IMR-90 (cell line): ENCODE measurements around the gene ZNF341. TPM values are rescaled to one million over a fixed set of nuclear protein-coding genes. Genes with fewer than 3 reads are reported as not detected.

Experiments
- ATAC-seq: fragments of 200-7000 bp; cut with Tn5 transposase; 2 replicates; pipeline ENCODE4 v1.9.1; 2020; ENCODE audit warnings: low read depth, mild to moderate bottlenecking, moderate library complexity
- BruUV-seq: library from RNA; stranded (reverse); fragments of 400-500 nt; replicated peaks from 2 replicates; lab custom pipeline; 2021; lab: Mats Ljungman, UMichigan
- CTCF ChIA-PET: fragments of 300-600 bp; formaldehyde crosslinking; extraction: SDS; loops from one replicate; lab custom pipeline; 2021; ENCODE audit warnings: antibody characterized with exemption; lab: Yijun Ruan, JAX
- POLR2A ChIA-PET: fragments of 300-600 bp; sonication (Branson Sonifier 250); formaldehyde crosslinking; loops from one replicate; lab custom pipeline; 2022; ENCODE audit warnings: antibody characterized with exemption; ENCODE audit not compliant: unreplicated experiment; lab: Charles Lee
- DNase-seq: peaks from one replicate; pipeline ENCODE4 v3.0.0; 2013
- H2AFZ ChIP-seq: replicated peaks from 2 replicates; pipeline ENCODE3; 2013; ENCODE audit warnings: low read length, mild to moderate bottlenecking; ENCODE audit not compliant: poor library complexity
- H2AK5ac ChIP-seq: 2 replicates; pipeline ENCODE4 v1.6.1; 2013; ENCODE audit warnings: low read depth, low read length, inconsistent platforms
- H2AK9ac ChIP-seq: replicated peaks from 2 replicates; pipeline ENCODE3; 2013; ENCODE audit warnings: mild to moderate bottlenecking, low read depth, low read length, moderate library complexity; ENCODE audit not compliant: poor library complexity
- H2BK120ac ChIP-seq: 2 replicates; pipeline ENCODE4 v1.6.1; 2013; ENCODE audit warnings: low read depth, low read length, inconsistent platforms
- H2BK15ac ChIP-seq: 3 replicates; pipeline ENCODE4 v1.6.1; 2013; ENCODE audit warnings: low read depth, low read length, inconsistent platforms
- H2BK20ac ChIP-seq: 2 replicates; pipeline ENCODE4 v1.6.1; 2013; ENCODE audit warnings: low read depth, mild to moderate bottlenecking, inconsistent platforms, low read length, moderate library complexity
- H2BK5ac ChIP-seq: 2 replicates; pipeline ENCODE4 v1.6.1; 2013; ENCODE audit warnings: mild to moderate bottlenecking, low read depth, low read length, inconsistent platforms; ENCODE audit not compliant: poor library complexity, severe bottlenecking
- H3K14ac ChIP-seq: replicated peaks from 2 replicates; pipeline ENCODE4 v1.6.1; 2013; ENCODE audit warnings: low read depth, low read length, inconsistent platforms
- H3K18ac ChIP-seq: 2 replicates; pipeline ENCODE4 v1.6.1; 2013; ENCODE audit warnings: low read depth, low read length, control low read depth
- H3K23ac ChIP-seq: 2 replicates; pipeline ENCODE4 v1.6.1; 2013; ENCODE audit warnings: low read depth, low read length, inconsistent platforms
- H3K27ac ChIP-seq: 2 replicates; pipeline ENCODE4 v1.5.1; 2013; ENCODE audit warnings: mild to moderate bottlenecking, control low read depth, low read length; ENCODE audit not compliant: insufficient read depth
- H3K27me3 ChIP-seq: 2 replicates; pipeline ENCODE4 v1.6.1; 2013; ENCODE audit warnings: low read length; ENCODE audit not compliant: control insufficient read depth, insufficient read depth
- H3K36me3 ChIP-seq: 2 replicates; pipeline ENCODE4 v1.6.1; 2013; ENCODE audit warnings: low read length, mixed read lengths; ENCODE audit not compliant: control insufficient read depth, insufficient read depth
- H3K4ac ChIP-seq: 2 replicates; pipeline ENCODE4 v1.6.1; 2013; ENCODE audit warnings: low read depth, low read length, inconsistent platforms
- H3K4me1 ChIP-seq: 2 replicates; pipeline ENCODE4 v1.6.1; 2013; ENCODE audit warnings: low read length, mixed read lengths; ENCODE audit not compliant: control insufficient read depth, insufficient read depth
- H3K4me2 ChIP-seq: 2 replicates; pipeline ENCODE4 v1.6.1; 2013; ENCODE audit warnings: low read depth, mild to moderate bottlenecking, control low read depth, low read length, moderate library complexity
- H3K4me3 ChIP-seq: 2 replicates; pipeline ENCODE4 v1.5.1; 2013; ENCODE audit warnings: low read depth, mild to moderate bottlenecking, control low read depth, low read length, moderate library complexity; ENCODE audit not compliant: insufficient read depth
- H3K56ac ChIP-seq: 2 replicates; pipeline ENCODE4 v1.6.1; 2013; ENCODE audit warnings: low read length, inconsistent platforms; ENCODE audit not compliant: insufficient read depth; ENCODE audit errors: extremely low read depth
- H3K79me1 ChIP-seq, 2 experiments: 2 replicates each; pipeline ENCODE4 v1.6.1; 2013; ENCODE audit warnings: low read length in 2 of 2, inconsistent platforms in 1 of 2, low read depth in 1 of 2
- H3K9ac ChIP-seq: 2 replicates; pipeline ENCODE4 v1.6.1; 2013; ENCODE audit warnings: low read depth, low read length, control low read depth
- H3K9me1 ChIP-seq: 2 replicates; pipeline ENCODE4 v1.6.1; 2013; ENCODE audit warnings: low read length, inconsistent platforms; ENCODE audit not compliant: insufficient read depth
- H3K9me3 ChIP-seq: 2 replicates; pipeline ENCODE4 v1.6.1; 2013; ENCODE audit warnings: low read length; ENCODE audit not compliant: control insufficient read depth, insufficient read depth
- H4K20me1 ChIP-seq: 2 replicates; pipeline ENCODE4 v1.6.1; 2013; ENCODE audit warnings: low read length, inconsistent platforms; ENCODE audit not compliant: insufficient read depth
- H4K5ac ChIP-seq: 2 replicates; pipeline ENCODE4 v1.6.1; 2013; ENCODE audit warnings: mild to moderate bottlenecking, low read depth, low read length, control low read depth
- H4K8ac ChIP-seq, 2 experiments: 2 replicates each; pipeline ENCODE4 v1.6.1; 2013; ENCODE audit warnings: low read depth in 2 of 2, low read length in 2 of 2, control low read depth in 1 of 2, inconsistent platforms in 1 of 2
- H4K91ac ChIP-seq: 2 replicates; pipeline ENCODE4 v1.6.1; 2013; ENCODE audit warnings: low read depth, low read length, inconsistent platforms; ENCODE audit not compliant: insufficient read depth
- BHLHE40 ChIP-seq: fragments of 150-350 bp; IDR thresholded peaks from 2 replicates; pipeline ENCODE4 v1.6.1; 2016; ENCODE audit warnings: mild to moderate bottlenecking, low read depth, low read length
- CHD1 ChIP-seq: IDR thresholded peaks from 2 replicates; pipeline ENCODE4 v1.6.1; 2012; ENCODE audit warnings: low read depth, low read length, improper control_type of control experiment
- FOS ChIP-seq: fragments of 150-350 bp; IDR thresholded peaks from 2 replicates; pipeline ENCODE4 v1.6.1; 2016; ENCODE audit warnings: low read depth, low read length
- MAFK ChIP-seq: IDR thresholded peaks from 2 replicates; pipeline ENCODE4 v1.6.1; 2012; ENCODE audit warnings: low read depth, low read length, improper control_type of control experiment
- MAZ ChIP-seq: IDR thresholded peaks from 2 replicates; pipeline ENCODE4 v1.6.1; 2012; ENCODE audit warnings: low read depth, mild to moderate bottlenecking, low read length, improper control_type of control experiment, moderate library complexity, borderline replicate concordance
- POLR2A ChIP-seq: IDR thresholded peaks from 2 replicates; pipeline ENCODE4 v1.6.1; 2012; ENCODE audit warnings: mild to moderate bottlenecking, low read depth, low read length
- RAD21 ChIP-seq: IDR thresholded peaks from 2 replicates; pipeline ENCODE4 v1.6.1; 2012; ENCODE audit warnings: low read length, improper control_type of control experiment
- RFX5 ChIP-seq: IDR thresholded peaks from 2 replicates; pipeline ENCODE4 v1.8.0; 2012; ENCODE audit warnings: low read depth, mild to moderate bottlenecking, low read length, moderate library complexity
- SMC3 ChIP-seq: fragments of 150-350 bp; IDR thresholded peaks from 2 replicates; pipeline ENCODE4 v1.6.1; 2016; ENCODE audit warnings: low read depth, mild to moderate bottlenecking, antibody characterized with exemption, low read length, moderate library complexity
- WGBS, 2 experiments: methylation state at CpG; one replicate each; pipeline versions ENCODE4 v1.1.5 to v1.1.7; 2013; ENCODE audit warnings: missing lambda C conversion rate in 2 of 2; ENCODE audit not compliant: insufficient read length in 1 of 2; ENCODE audit errors: extremely low coverage in 2 of 2; 5-methylcytosine and 5-hydroxymethylcytosine counted together
- dilution Hi-C: fragments of 300-500 bp; cut with HindIII; formaldehyde crosslinking; loops from one replicate; pipeline ENCODE4 v1.14.3; 2018; ENCODE audit warnings: low sequenced_read_pairs; ENCODE audit not compliant: unreplicated experiment
- in situ Hi-C: fragments of 300-500 bp; cut with MboI; formaldehyde crosslinking; loops from 3 replicates; pipeline ENCODE4 v1.14.3; 2019; ENCODE audit warnings: low sequenced_read_pairs, inconsistent platforms, mixed read lengths
- intact Hi-C: fragments of 100-400 bp; cut with micrococcal nuclease; formaldehyde crosslinking; loops from 2 replicates; pipeline ENCODE4 v1.10.0; 2022
- polyA plus RNA-seq, 3 experiments: library from polyadenylated mRNA; depleted of rRNA; stranded (reverse); fragments of >200 nt; gene quantifications; 2 replicates each; pipeline ENCODE4 v1.2.3, GENCODE V29; 2012; ENCODE audit warnings: low replicate concordance in 1 of 3
- total RNA-seq: library from RNA; depleted of rRNA; stranded (reverse); fragments of >200 nt; gene quantifications from 2 replicates; pipeline ENCODE4 v1.2.3, GENCODE V29; 2012
- TF ChIP-seq, protein P1 (sequence below): fragments of 150-350 bp; IDR thresholded peaks from 2 replicates; pipeline ENCODE4 v1.6.1; 2017; ENCODE audit warnings: mild to moderate bottlenecking, antibody characterized with exemption, low read length, low read depth
- TF ChIP-seq, protein P2 (sequence below): fragments of 150-350 bp; IDR thresholded peaks from 2 replicates; pipeline ENCODE4 v1.6.1; 2016; ENCODE audit warnings: low read depth, mild to moderate bottlenecking, low read length, moderate library complexity, borderline replicate concordance

Gene ZNF341
- total and polyA plus RNA-seq, 2 of the 4 experiments (the other 2 are of a cell fraction) = 1.1 to 3.4 TPM

DNA sequence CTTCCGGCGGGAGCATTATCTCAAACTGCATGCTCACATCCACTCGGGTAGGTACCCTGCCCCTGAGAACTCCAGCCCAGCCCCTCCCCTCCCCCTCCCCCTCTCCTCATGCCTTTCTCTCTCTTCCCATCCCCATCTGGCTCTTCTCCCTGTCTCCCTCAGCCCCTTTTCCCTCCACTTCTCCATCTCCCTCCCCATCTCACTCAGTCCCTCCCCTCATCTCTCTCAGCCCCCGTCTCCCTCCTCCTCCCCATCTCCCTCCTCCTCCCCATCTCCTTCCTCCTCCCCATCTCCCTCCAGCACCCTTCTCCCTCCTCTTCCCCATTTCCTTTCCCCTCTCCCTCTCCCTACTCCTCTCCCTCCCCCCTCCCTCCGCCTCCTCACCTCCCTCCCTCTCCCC lies 52.0 kb downstream of the ZNF341 start:
- Histone ChIP-seq H2BK120ac (no peak overlapping the region), H3K79me1 (no peaks in the 10 kb centered on the region; a peak in 1 of 4 replicates), H4K91ac (no peak overlapping the region), H3K36me3 (no peaks in the 10 kb centered on the region; the same call in 1 of the 2 replicates), H3K9me3 (no peaks in the 10 kb centered on the region), H3K4me2 (no peak overlapping the region), H3K23ac (no peak overlapping the region), H4K5ac (no peak overlapping the region), H2BK5ac (no peak overlapping the region), H3K27me3 (no peaks in the 10 kb centered on the region), H2BK20ac (no peak overlapping the region), H2AFZ (no peak overlapping the region), H4K8ac (no peak overlapping the region), H3K4me3 (no peak overlapping the region), H3K56ac (no peak overlapping the region), H2BK15ac (no peak overlapping the region), H3K9me1 (no peaks in the 10 kb centered on the region), H4K20me1 (no peaks in the 10 kb centered on the region), H2AK5ac (no peak overlapping the region), H3K14ac (no peak overlapping the region), H3K9ac (no peak overlapping the region), H3K4me1 (no peaks in the 10 kb centered on the region), H3K18ac (no peak overlapping the region), H2AK9ac (no peak overlapping the region), H3K27ac (no peak overlapping the region), H3K4ac (no peak overlapping the region)
- in situ Hi-C loops = no loop called here
- dilution Hi-C loops = no loop called here
- ATAC-seq (no peak), DNase-seq (no peak)
- TF ChIP-seq RAD21 (no peak), MAZ (no peak), MAFK (no peak), RFX5 (no peak), POLR2A (no peak), FOS (no peak), BHLHE40 (no peak), CHD1 (no peak), SMC3 (no peak)
- TF ChIP-seq, protein P1, sequence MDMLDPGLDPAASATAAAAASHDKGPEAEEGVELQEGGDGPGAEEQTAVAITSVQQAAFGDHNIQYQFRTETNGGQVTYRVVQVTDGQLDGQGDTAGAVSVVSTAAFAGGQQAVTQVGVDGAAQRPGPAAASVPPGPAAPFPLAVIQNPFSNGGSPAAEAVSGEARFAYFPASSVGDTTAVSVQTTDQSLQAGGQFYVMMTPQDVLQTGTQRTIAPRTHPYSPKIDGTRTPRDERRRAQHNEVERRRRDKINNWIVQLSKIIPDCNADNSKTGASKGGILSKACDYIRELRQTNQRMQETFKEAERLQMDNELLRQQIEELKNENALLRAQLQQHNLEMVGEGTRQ = no peak
- TF ChIP-seq, protein P2, sequence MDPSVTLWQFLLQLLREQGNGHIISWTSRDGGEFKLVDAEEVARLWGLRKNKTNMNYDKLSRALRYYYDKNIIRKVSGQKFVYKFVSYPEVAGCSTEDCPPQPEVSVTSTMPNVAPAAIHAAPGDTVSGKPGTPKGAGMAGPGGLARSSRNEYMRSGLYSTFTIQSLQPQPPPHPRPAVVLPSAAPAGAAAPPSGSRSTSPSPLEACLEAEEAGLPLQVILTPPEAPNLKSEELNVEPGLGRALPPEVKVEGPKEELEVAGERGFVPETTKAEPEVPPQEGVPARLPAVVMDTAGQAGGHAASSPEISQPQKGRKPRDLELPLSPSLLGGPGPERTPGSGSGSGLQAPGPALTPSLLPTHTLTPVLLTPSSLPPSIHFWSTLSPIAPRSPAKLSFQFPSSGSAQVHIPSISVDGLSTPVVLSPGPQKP = no peak
- ChIA-PET POLR2A (no interaction called here), CTCF (interaction anchor here (0.6 kb wide), 1 partner anchor 12 kb away, joined by 8 read pairs; no protein-coding TSS in a partner anchor)
- no TSS peak for BruUV-seq
- WGBS, 2 experiments = 70 to 82% methylated on average over 1 to 4 of the region's 5 CpGs
- intact Hi-C loops = no loop called here
